ENCODE results near the gene ICA1. TPM values are rescaled to one million over a fixed set of nuclear protein-coding genes. Genes with fewer than 3 reads are reported as not detected.

Gene ICA1
- total RNA-seq, 1 donor from 2014 or later = 0.72 TPM

DNA sequence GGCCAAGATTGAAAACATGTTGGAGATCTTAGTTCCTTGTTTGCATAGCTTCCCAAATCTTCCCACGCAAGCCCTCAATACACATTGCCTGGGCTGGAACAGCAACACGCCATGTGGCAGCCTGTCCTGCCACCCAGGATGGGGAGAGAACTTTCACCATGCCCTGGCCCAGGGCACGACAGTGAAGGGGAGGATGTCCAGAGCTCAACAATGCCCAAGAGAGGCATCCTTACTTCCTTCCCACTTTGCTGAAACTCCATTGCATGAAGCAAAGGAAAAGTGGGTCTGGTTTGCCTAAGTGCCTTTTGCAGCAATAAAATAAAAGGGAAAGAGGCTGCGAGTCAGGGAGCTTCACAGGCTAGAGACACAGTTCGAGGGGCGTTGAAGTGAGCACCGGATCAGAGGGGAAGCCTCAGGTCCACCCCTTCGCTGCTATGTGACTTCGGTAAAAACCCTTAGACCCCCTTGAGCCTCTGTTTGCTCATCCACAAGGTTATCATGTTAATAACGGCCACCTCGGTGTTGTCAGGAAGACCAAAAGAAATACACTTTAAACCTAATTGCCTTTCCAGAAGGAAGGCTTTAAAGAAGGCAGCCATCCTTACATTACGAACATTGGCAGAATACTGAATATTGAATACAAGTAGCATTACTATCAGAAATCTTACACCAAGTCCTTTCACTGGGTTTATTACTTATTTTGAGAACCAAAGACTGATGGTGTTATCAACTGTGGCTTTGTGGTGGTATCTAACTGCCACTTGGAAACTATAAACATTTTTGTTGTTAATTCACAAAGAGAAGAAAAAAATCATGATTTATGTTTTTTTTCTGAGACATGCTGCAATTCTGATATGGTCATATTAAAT lies 133.3 kb downstream of the ICA1 start:
- Mint-ChIP-seq H3K4me1 (peaks cover 77% of the 10 kb centered on the region), H3K36me3 (ENCODE audit: low read depth) (peaks cover 3% of the 10 kb centered on the region), H3K27me3 (no peaks in the 10 kb centered on the region), H3K4me3 (no peak overlapping the region), H3K9me3 (peaks cover 4% of the 10 kb centered on the region), H3K27ac (peak overlapping the region; percentile 74)
- intact Hi-C loops (cut with micrococcal nuclease) = loop anchor here (5.0 kb wide), 2 partner anchors 69 to 206 kb away; no protein-coding TSS in a partner anchor
- no peak for DNase-seq

DNA sequence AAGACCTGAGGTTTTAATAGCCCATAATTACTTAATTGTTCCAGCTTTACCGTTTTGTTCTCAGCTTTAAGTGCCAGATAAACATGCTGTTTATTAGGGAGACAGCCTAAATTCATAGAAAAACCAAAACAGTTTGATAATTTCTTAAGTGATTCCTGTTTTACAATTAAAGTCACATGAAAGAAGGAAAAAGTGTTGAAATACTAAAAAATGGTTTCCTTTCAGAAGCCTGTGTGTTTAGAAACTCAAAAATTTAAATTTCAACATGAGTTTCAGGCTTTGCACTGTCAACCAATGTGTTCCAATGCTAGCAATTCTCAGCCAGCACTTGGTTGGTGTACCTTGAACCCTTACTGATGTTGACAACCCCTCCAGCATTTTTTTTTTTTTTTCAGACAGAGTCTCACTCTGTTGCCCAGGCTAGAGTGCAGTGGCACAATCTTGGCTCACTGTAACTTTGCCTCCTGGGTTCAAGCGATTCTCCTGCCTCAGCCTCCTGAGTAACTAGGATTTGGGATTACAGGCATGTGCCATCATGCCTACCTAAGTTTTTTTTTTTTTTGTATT lies 135.3 kb downstream of the ICA1 start:
- Mint-ChIP-seq H3K9me3 (peaks cover 4% of the 10 kb centered on the region), H3K4me1 (peaks cover 66% of the 10 kb centered on the region), H3K36me3 (ENCODE audit: low read depth) (peaks cover 5% of the 10 kb centered on the region), H3K27me3 (no peaks in the 10 kb centered on the region), H3K27ac (peak overlapping the region; percentile 98), H3K4me3 (peak overlapping the region; percentile 76)
- DNase-seq = no peak
- intact Hi-C loops (cut with micrococcal nuclease) = loop anchor here (1.0 to 5.0 kb wide), 10 partner anchors 8 to 486 kb away; partner anchors contain the start of gene UMAD1

DNA sequence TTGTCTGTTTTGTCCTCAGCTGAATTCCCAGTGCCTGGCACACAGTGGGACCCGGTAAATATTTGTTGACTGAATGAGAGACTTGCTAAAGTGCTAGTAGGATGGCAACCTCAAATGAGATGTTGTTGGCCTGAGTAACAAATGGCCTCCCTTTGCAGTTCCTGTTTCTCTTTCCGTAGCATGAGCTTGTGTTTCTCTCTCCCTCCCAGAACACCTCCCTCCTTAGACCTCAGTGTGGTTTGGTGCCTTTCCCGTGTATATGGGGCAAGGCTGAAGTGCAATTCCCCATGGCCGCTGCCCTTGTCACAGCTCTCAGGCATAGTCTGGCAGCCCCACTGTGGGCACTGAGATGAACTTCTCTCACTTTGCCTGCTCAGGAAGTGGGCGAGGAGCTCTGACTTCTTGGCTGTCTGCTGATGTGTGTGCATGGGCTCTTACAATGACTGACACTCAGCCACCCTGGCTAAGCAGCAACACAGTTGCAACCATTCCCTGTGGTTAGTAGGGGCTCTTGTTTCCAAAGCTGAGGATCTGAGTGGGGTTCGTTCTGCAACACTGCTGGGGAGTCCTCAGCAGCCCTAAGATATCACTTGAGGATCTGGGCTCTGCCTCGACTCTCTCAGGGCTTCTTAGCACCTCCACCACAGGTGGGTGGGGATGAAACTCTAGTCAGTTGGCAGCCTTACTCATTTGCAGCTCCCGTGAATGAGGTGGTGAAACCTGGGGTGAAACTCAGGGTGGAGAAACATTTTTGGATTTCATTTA lies 136.1 kb downstream of the ICA1 start:
- Mint-ChIP-seq H3K4me1 (peaks cover 67% of the 10 kb centered on the region), H3K27ac (peak overlapping the region; percentile 98), H3K36me3 (ENCODE audit: low read depth) (peaks cover 5% of the 10 kb centered on the region), H3K4me3 (peak overlapping the region; percentile 76), H3K27me3 (no peaks in the 10 kb centered on the region), H3K9me3 (peaks cover 4% of the 10 kb centered on the region)
- intact Hi-C loops (cut with micrococcal nuclease) = loop anchor here (1.0 to 5.0 kb wide), 10 partner anchors 8 to 485 kb away; partner anchors contain the start of gene UMAD1
- DNase-seq = peak; percentile 91

DNA sequence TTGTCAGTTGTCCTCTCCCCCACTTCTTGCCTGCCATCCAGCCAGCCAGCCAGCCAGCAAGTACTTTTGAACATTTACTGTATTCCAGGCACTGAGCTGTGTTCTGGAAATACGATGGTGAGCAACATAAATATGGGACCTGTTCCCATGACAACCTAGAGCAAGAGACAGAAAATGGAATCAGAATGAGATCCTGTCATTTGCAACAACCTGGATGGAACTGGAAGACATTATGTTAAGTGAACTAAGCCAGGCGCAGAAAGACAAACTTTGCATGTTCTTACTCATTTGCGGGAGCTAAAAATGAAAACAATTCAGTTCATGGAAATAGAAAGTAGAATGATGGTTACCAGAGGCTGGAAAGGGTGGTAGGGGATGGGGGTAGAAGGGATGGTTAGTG lies 140.7 kb downstream of the ICA1 start:
- intact Hi-C loops (cut with micrococcal nuclease) = no loop called here
- peaks cover 2% of the 10 kb centered on the region for H3K36me3 Mint-ChIP-seq (ENCODE audit: low read depth)
- H3K27ac Mint-ChIP-seq = peak overlapping the region; percentile 49
- no peak for DNase-seq
- H3K9me3 Mint-ChIP-seq = no peaks in the 10 kb centered on the region
- peaks cover 56% of the 10 kb centered on the region for H3K4me1 Mint-ChIP-seq
- no peak overlapping the region for H3K4me3 Mint-ChIP-seq
- no peaks in the 10 kb centered on the region for H3K27me3 Mint-ChIP-seq

DNA sequence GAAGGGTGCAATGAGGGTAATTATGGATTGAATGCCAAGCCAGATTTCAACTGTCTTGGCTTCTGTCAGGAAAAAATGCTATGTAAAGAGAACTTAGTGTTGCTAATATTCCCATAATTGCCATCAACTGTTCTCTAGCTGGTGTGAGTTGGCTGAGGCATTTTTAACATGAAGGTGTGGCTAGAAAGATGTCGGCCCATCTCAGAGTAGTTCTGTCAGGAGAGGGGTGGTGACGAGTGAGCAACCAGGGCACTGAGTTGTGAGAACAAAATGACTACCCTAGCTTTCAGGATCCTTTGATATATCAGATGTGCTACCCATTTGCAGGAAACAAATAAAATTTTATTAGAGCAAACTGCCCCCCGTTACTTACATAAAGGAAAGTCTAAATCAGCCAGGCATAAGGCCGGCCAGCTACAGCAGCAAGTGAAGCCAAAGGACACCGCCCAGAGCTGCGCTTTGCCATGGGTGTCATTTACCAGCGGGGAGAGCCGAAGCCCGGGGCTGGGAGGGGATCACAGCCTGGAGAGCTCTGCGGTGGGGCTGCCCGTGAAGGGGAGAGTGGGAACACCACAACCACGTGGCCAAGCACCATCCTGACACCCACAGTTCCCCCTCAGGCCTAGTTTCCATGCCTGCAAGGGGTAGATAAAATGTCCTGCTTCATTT lies 141.4 kb downstream of the ICA1 start:
- intact Hi-C loops (cut with micrococcal nuclease) = no loop called here
- Mint-ChIP-seq H3K36me3 (ENCODE audit: low read depth) (peaks cover 2% of the 10 kb centered on the region), H3K4me1 (peaks cover 56% of the 10 kb centered on the region), H3K27ac (no peak overlapping the region), H3K4me3 (no peak overlapping the region), H3K9me3 (peaks cover 4% of the 10 kb centered on the region), H3K27me3 (no peaks in the 10 kb centered on the region)
- DNase-seq = no peak

DNA sequence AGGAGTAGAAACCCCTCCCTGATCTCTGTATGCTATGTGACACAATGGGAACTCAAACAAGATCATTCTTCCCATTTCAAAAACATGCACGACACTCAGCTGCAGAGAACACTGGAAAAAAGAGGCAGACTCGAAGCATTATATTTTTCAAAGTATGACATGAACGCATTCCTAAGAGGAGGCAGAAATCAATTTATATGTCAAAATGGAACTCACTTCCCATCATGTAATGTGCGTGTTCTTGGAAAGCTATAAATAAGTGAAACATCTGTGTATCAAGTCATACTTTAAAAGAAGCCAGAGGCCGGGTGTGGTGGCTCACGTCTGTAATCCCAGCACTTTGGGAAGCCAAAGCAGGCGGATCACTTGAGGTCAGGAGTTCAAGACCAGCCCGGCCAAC lies 142.7 kb downstream of the ICA1 start:
- H3K4me3 Mint-ChIP-seq = no peak overlapping the region

DNA sequence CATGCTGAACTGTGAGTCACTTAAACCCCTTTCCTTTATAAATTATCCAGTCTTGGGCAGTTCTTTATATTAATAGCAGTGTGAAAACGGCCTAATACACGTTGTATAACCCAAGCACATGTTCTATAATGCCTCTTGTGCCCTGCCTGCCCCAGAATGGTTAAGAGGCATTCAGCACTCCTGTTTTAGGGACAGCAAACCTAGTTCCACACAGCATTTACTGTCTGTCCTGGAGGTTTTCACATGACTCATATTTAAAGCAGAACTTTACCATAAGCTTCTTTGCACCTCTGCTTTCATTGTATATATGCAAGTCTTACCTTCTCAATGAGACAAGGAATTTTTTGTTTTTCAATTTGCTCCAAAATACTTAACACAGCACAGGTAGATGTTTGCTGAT lies 144.8 kb downstream of the ICA1 start:
- intact Hi-C loops (cut with micrococcal nuclease) = loop anchor here (1.0 kb wide), 1 partner anchor 9 kb away; no protein-coding TSS in a partner anchor
- H3K27ac Mint-ChIP-seq = no peak overlapping the region
- no peaks in the 10 kb centered on the region for H3K27me3 Mint-ChIP-seq
- no peak for DNase-seq
- peaks cover 4% of the 10 kb centered on the region for H3K9me3 Mint-ChIP-seq
- peaks cover 54% of the 10 kb centered on the region for H3K4me1 Mint-ChIP-seq
- H3K4me3 Mint-ChIP-seq = no peak overlapping the region
- H3K36me3 Mint-ChIP-seq (ENCODE audit: low read depth) = no peaks in the 10 kb centered on the region

More for the DNA sequence above, 142.7 kb downstream of the ICA1 start:
- peaks cover 53% of the 10 kb centered on the region for H3K4me1 Mint-ChIP-seq
- no peak for DNase-seq
- H3K9me3 Mint-ChIP-seq = peaks cover 4% of the 10 kb centered on the region
- no peak overlapping the region for H3K27ac Mint-ChIP-seq
- peaks cover 2% of the 10 kb centered on the region for H3K36me3 Mint-ChIP-seq (ENCODE audit: low read depth)
- intact Hi-C loops (cut with micrococcal nuclease) = no loop called here
- no peaks in the 10 kb centered on the region for H3K27me3 Mint-ChIP-seq

DNA sequence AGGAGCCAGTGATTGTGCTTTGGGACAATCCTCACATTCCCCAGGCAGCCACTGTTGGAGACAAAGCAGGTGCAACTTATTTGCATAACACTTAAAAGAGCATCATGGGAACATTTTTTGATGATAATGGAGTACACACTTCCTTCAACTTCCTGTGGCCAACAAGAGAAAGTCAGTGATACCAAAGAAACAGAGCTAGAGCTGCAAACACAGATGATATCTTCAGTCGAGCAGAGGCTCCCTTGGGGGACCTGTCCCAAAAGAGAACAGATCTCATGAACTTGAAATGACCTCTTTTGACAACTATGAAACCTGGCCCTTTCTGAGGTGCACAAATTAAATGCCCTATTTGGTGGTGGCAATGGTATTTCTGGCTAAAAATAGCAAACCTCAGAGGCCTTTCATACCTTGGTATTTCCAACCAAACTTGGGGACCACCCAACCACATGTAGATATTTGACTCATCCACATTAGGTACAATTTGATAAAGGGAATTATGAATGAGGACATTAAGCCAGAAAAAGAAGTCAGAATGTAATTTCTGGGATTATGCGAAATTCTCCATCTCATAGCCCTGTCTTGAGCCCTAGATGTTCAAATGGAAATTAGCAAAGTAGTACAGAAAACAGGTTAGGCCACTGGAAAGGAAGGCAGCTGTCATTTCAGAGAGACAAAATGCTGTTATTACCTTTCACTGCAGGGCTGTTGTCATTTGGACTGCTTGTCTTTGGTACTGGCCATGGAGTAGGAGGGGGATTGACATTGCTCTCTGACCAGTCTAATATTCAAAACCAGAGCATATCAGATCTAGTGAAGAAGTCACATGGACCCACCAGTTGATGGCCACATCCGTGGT lies 146.2 kb downstream of the ICA1 start:
- intact Hi-C loops (cut with micrococcal nuclease) = loop anchor here (2.0 kb wide), 1 partner anchor 19 kb away; no protein-coding TSS in a partner anchor
- no peak overlapping the region for H3K4me3 Mint-ChIP-seq
- H3K27me3 Mint-ChIP-seq = no peaks in the 10 kb centered on the region
- peaks cover 45% of the 10 kb centered on the region for H3K4me1 Mint-ChIP-seq
- DNase-seq = no peak
- H3K9me3 Mint-ChIP-seq = peaks cover 4% of the 10 kb centered on the region
- no peaks in the 10 kb centered on the region for H3K36me3 Mint-ChIP-seq (ENCODE audit: low read depth)
- peak overlapping the region; percentile 27 for H3K27ac Mint-ChIP-seq

DNA sequence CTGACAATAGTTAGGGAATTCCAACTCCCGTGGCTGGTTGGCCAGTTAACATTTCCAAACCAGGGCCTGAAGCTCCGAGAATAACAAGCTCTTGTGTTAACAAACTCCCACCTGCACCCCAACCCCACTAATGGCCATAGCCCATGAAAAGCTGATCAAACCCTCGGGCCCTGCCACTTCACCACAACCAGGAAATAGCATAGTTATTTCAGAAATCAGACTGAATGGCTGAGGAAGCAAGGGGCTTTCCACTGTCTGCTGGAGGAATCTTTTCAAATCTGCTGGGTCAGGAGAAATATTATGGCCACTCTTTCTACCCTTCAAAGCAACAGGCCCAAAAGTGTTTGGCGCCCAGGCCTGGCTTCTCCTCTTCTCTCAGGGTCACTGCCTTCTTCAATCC lies 147.8 kb downstream of the ICA1 start:
- Mint-ChIP-seq H3K9me3 (peaks cover 4% of the 10 kb centered on the region), H3K36me3 (ENCODE audit: low read depth) (no peaks in the 10 kb centered on the region), H3K4me1 (peaks cover 41% of the 10 kb centered on the region), H3K27ac (peak overlapping the region; percentile 0), H3K4me3 (peak overlapping the region; percentile 5), H3K27me3 (no peaks in the 10 kb centered on the region)
- intact Hi-C loops (cut with micrococcal nuclease) = loop anchor here (2.0 kb wide), 1 partner anchor 21 kb away; no protein-coding TSS in a partner anchor
- peak; percentile 70 for DNase-seq

DNA sequence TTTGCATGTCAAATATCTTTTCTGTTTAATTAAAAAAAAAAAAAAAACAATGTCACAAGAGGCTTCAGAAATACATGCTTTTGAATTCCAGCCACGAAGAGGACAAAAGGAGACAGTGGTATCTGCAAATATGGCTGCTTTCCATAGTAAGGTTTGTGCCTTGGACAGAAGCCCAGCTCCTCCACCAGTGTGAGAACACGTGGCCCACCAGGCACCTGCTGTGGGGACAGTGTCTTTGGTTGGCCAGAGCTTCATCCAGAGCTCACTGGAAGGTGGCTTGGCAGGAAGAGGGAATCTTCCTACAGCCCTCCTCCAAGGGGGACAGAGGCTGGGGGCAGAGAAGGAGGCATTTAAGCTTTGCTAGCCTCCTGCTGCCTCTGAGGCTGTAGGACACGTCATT lies 148.8 kb downstream of the ICA1 start:
- intact Hi-C loops (cut with micrococcal nuclease) = no loop called here
- H3K9me3 Mint-ChIP-seq = peaks cover 6% of the 10 kb centered on the region
- H3K36me3 Mint-ChIP-seq (ENCODE audit: low read depth) = no peaks in the 10 kb centered on the region
- no peaks in the 10 kb centered on the region for H3K27me3 Mint-ChIP-seq
- H3K27ac Mint-ChIP-seq = no peak overlapping the region
- DNase-seq = no peak
- H3K4me3 Mint-ChIP-seq = no peak overlapping the region
- H3K4me1 Mint-ChIP-seq = peaks cover 37% of the 10 kb centered on the region

DNA sequence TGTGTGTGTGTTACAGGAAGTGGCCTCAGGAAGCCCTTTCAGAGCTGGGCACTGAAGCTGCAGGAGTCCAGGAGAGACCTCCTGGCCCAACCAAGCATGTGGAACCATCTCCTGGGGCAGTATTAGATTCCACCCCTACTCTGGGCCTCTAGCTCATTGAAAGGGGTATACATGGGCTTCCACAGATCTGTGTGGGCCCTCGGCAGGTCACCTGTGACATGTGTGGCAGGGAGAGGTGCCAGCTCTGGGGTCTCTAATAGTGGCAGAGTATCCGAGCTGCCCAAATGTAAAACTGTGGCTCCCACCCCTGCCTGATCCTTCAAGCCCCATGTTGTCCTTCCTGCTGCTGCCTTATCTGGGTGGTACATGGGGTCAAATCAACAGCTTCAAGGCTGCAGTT lies 149.3 kb downstream of the ICA1 start:
- intact Hi-C loops (cut with micrococcal nuclease) = no loop called here
- H3K27me3 Mint-ChIP-seq = no peaks in the 10 kb centered on the region
- no peak for DNase-seq
- H3K4me3 Mint-ChIP-seq = no peak overlapping the region
- no peak overlapping the region for H3K27ac Mint-ChIP-seq
- peaks cover 6% of the 10 kb centered on the region for H3K9me3 Mint-ChIP-seq
- no peaks in the 10 kb centered on the region for H3K36me3 Mint-ChIP-seq (ENCODE audit: low read depth)
- peaks cover 35% of the 10 kb centered on the region for H3K4me1 Mint-ChIP-seq

DNA sequence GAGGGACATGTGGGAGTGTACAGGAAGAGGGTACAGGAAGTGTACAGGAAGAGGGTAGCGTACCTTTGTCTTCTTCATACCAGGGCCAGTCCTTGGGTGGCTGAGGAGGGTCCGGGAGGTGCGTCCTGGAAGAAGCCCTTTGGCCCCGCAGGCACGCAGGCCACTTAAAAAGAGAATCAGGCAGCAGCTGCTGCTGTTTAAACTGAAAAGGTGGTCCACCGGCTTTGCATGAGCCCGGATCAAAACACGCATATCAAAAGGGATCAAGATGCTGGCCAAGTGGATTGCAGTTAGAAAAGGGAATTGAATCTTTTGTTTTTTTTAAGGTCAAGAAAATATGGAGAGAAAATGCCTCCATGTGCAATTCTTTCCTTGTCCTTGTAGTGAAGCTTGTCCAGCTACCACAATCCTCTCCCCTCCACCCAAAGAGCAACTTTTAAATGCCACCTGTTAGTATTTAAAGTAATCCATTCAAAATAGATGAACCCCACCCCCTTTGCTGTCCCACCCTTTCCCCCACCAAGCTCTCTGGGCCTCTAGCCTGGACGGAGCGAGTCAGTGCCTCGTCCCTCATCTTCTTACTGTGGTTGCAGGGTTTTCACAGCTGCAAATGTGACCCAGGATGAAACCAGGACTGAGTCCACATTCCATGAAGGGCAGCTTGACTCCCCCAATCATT lies 150.5 kb downstream of the ICA1 start:
- no peak overlapping the region for H3K27ac Mint-ChIP-seq
- H3K4me1 Mint-ChIP-seq = peaks cover 25% of the 10 kb centered on the region
- no peak overlapping the region for H3K4me3 Mint-ChIP-seq
- no peaks in the 10 kb centered on the region for H3K36me3 Mint-ChIP-seq (ENCODE audit: low read depth)
- H3K27me3 Mint-ChIP-seq = no peaks in the 10 kb centered on the region
- intact Hi-C loops (cut with micrococcal nuclease) = no loop called here
- DNase-seq = no peak
- H3K9me3 Mint-ChIP-seq = peaks cover 6% of the 10 kb centered on the region

Measured in activated CD4-positive, alpha-beta T cell treated with anti-CD3 and anti-CD28 coated beads, Interleukin-2, amount 10 ng/mL, durations not matched to agents 24 days and 14 days (primary cell).